Mesothelial cell of epicardium (in vitro differentiated cells): Measurements from ENCODE around the gene PRDM16. TPM values are rescaled to one million over a fixed set of nuclear protein-coding genes. Genes with fewer than 3 reads are reported as not detected.
"Not testable (repeated sequence)": the region's sequence is repeated elsewhere in the genome, so short reads cannot be mapped to it uniquely, and the experiment has no call there.

Experiments used
- DNase-seq, 2 experiments: peaks; one replicate each; pipeline ENCODE4 v3.0.0; 2021; ENCODE audit warnings: low spot score in 2 of 2; ENCODE audit not compliant: unreplicated experiment in 2 of 2
- H3K27ac Mint-ChIP-seq: 2 replicates; pipeline ENCODE4 v1.8.0; 2021; ENCODE audit warnings: mixed read lengths
- H3K27me3 Mint-ChIP-seq: 2 replicates; pipeline ENCODE4 v1.8.0; 2021; ENCODE audit warnings: low read depth, mixed read lengths
- H3K36me3 Mint-ChIP-seq: 2 replicates; pipeline ENCODE4 v1.8.0; 2021; ENCODE audit warnings: mixed read lengths
- H3K4me1 Mint-ChIP-seq: 2 replicates; pipeline ENCODE4 v1.8.0; 2021; ENCODE audit warnings: mixed read lengths
- H3K4me3 Mint-ChIP-seq: 2 replicates; pipeline ENCODE4 v1.8.0; 2021; ENCODE audit warnings: mild to moderate bottlenecking, moderate library complexity, mixed read lengths
- H3K9me3 Mint-ChIP-seq: 2 replicates; pipeline ENCODE4 v1.8.0; 2021; ENCODE audit warnings: mixed read lengths
- CTCF ChIP-seq: fragments of 200-600 bp; sonication (generic); IDR thresholded peaks from one replicate; pipeline ENCODE4 v1.5.0; 2021; ENCODE audit warnings: antibody characterized with exemption; ENCODE audit not compliant: unreplicated experiment
- total RNA-seq: library from RNA; stranded (reverse); gene quantifications from 3 replicates; pipeline ENCODE4 v1.2.1, GENCODE V29; 2021

The PRDM16 gene
- total RNA-seq, 1 donor from 2014 or later = 1.4 TPM

- Mint-ChIP-seq H3K27me3 (peaks cover 31% of the 10 kb centered on the region), H3K9me3 (no peaks in the 10 kb centered on the region), H3K36me3 (no peaks in the 10 kb centered on the region), H3K27ac (no peak overlapping the region), H3K4me1 (peaks cover 2% of the 10 kb centered on the region), H3K4me3 (no peak overlapping the region)
- no peak for TF ChIP-seq CTCF
- no peak for DNase-seq
These were observed 168.0 kb downstream of the PRDM16 start for GRCh38 chr1:3236955-3237354.

- DNase-seq = no peak
These were observed 168.6 kb downstream of the PRDM16 start for GRCh38 chr1:3237570-3237969.

GRCh38 chr1:3237994-3238702 is 169.1 kb downstream of the PRDM16 start:
- H3K9me3 Mint-ChIP-seq = no peaks in the 10 kb centered on the region
- H3K36me3 Mint-ChIP-seq = no peaks in the 10 kb centered on the region
- no peak overlapping the region for H3K4me3 Mint-ChIP-seq
- no peak for DNase-seq
- no peak overlapping the region for H3K27ac Mint-ChIP-seq
- peaks cover 26% of the 10 kb centered on the region for H3K27me3 Mint-ChIP-seq
- H3K4me1 Mint-ChIP-seq = peaks cover 2% of the 10 kb centered on the region
- TF ChIP-seq CTCF = no peak

More at GRCh38 chr1:3237570-3237969, 168.6 kb downstream of the PRDM16 start:
- Mint-ChIP-seq H3K4me3 (no peak overlapping the region), H3K36me3 (no peaks in the 10 kb centered on the region), H3K4me1 (peaks cover 2% of the 10 kb centered on the region), H3K27me3 (peaks cover 27% of the 10 kb centered on the region), H3K9me3 (no peaks in the 10 kb centered on the region), H3K27ac (no peak overlapping the region)
- TF ChIP-seq CTCF = no peak

- TF ChIP-seq CTCF = no peak
- DNase-seq = no peak
These were observed 169.8 kb downstream of the PRDM16 start for GRCh38 chr1:3238703-3239278.

GRCh38 chr1:3239991-3240390 is 171.0 kb downstream of the PRDM16 start:
- H3K9me3 Mint-ChIP-seq, H3K4me3 Mint-ChIP-seq, H3K36me3 Mint-ChIP-seq, H3K27ac Mint-ChIP-seq, DNase-seq, H3K4me1 Mint-ChIP-seq: not testable (repeated sequence)
- H3K27me3 Mint-ChIP-seq = peaks cover 34% of the 10 kb centered on the region

More at GRCh38 chr1:3238703-3239278, 169.8 kb downstream of the PRDM16 start:
- Mint-ChIP-seq H3K9me3 (no peaks in the 10 kb centered on the region), H3K27ac (no peak overlapping the region), H3K4me3 (no peak overlapping the region), H3K36me3 (no peaks in the 10 kb centered on the region), H3K4me1 (peaks cover 2% of the 10 kb centered on the region), H3K27me3 (peaks cover 24% of the 10 kb centered on the region)

- H3K4me3 Mint-ChIP-seq = no peak overlapping the region
- no peak overlapping the region for H3K27ac Mint-ChIP-seq
- TF ChIP-seq CTCF = no peak
- no peaks in the 10 kb centered on the region for H3K9me3 Mint-ChIP-seq
- H3K36me3 Mint-ChIP-seq = no peaks in the 10 kb centered on the region
- peaks cover 41% of the 10 kb centered on the region for H3K27me3 Mint-ChIP-seq
- H3K4me1 Mint-ChIP-seq = peaks cover 2% of the 10 kb centered on the region
- no peak for DNase-seq
These were observed 171.7 kb downstream of the PRDM16 start for GRCh38 chr1:3240524-3241235.
